8988T (cell line): ENCODE data around the gene IGFLR1.

Source experiments
- DNase-seq: peaks from one replicate; pipeline ENCODE4 v3.0.0; 2011

Gene IGFLR1

DNA sequence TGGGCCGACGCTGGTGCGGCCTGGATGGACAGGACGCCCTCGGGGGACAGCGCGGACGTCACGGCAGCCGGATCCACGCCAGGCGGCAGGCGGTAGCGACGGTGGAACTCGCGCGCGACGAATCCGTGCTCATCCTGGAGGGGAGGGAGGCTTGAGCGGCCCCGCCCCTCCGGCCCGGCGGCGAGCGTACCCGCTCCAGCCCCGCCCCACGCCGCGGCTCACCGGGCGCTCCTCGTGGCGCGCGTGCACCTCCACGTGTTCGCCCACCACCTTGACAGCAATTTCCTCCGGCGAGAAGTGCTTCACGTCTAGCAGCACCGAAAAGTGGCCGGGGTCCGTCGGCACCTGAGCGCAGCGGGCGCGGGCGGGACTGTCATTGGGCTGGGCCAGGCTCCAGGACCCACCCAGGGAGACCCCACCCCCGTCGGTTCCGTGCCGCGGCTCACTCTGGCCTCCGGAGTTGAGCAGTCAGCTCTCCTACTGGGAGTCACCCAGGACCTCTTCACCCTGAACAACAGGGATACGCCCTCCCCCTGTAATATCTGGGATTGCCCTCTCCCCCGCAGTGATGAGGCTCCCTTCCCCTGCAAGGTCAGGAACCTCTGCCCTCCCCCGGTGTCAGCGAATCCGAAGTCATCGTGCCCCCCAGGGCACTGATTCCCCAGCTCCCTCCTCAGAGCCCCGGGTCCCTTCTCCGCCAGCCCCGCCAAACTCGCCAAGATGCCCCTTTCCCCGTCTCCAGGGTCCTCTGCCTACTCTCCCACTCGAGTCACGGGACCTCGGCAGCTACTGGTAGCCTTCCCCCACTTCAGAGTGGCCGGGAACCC lies 13.5 kb upstream of the IGFLR1 start:
- peak; percentile 22 for DNase-seq

DNA sequence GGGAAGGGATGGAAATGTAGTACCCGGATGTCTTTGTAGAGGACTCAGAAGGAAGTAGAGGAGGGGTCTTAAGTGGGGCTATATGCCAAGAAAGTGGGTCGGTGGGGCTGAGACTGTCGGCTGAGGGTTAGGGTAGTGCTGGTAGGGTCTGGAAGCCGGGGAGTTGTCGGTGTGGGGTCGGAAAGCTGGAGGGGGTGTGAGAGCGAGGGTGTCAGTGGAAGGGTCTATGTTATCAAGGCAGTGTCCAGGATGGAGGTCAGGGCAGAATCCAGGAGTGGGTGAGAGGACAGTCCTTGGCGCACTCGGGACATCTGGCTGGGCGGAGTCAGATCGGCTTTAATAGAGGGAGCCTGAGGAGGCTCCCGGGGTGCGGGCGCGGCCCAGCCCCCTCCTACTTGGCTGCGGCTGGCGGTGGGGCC lies 12.9 kb upstream of the IGFLR1 start:
- no peak for DNase-seq

DNA sequence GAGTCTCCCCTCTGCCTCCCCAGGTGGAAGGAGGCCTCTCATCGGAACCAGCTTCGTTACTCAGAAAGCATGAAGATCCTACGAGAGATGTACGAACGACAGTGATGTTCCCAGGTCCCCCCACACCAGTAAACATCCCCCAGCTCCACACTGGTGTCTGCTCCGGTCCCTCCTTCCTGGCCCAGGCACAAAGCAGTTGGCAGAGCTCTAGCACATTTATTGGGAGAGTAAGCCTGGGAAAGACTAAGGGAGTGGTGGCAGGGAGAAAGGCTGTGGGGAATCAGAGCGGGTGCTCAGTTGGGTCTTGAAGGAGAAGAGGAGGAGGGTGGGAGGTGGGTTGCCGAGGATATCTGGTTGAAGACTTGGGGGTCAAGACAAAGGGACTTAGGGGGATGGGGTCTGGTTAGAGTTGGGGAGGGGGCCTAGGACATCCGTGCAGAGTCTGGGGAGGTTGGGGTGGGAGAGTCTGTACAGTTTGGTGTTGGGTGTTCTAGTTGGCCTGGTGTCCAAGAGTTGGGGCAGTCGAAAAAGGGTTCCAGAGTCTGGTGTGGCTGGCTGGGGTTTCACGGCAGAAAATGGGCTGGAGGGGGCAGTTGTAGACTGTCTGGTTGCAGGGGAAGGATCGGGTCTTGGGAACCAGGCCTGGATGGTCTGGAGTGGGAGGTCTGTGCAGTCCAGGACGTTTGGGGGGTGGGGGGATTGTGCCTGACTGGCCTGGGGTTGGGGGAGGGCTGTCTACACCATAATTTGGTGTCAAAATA lies 12.3 kb upstream of the IGFLR1 start:
- peak; percentile 24 for DNase-seq

DNA sequence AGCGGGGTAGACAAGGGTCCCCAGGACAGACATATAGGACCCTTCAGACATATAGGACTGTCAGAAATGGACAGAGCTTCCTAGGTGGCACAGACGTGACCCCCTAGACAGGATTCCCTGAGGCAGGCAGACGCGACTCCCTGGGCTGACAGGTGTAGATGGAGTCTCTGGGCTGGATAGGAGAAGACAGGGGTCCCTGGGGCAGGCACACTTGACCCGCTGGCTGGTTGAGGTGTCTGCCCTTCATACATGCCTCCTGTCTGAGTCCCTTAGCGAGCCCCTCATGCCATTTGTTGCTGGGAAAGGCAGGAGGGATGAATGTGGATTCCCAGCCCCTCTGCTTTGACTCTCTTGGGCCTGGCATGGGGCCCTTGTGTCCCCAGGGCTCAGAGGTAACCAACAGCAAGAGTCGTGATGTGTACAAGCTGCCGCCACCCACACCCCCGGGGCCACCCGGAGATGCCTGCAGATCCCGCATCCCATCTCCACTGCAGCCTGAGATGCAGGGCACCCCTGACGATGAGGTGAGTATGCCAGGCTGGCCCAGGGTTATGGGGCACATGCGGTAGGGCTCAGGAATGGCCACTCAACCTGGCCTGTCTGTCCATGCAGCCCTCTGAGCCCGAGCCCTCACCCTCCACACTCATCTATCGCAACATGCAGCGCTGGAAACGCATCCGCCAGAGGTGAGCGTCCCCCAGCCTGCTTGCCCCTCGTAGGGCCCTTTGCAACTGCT lies 11.6 kb upstream of the IGFLR1 start:
- DNase-seq, result no peak

DNA sequence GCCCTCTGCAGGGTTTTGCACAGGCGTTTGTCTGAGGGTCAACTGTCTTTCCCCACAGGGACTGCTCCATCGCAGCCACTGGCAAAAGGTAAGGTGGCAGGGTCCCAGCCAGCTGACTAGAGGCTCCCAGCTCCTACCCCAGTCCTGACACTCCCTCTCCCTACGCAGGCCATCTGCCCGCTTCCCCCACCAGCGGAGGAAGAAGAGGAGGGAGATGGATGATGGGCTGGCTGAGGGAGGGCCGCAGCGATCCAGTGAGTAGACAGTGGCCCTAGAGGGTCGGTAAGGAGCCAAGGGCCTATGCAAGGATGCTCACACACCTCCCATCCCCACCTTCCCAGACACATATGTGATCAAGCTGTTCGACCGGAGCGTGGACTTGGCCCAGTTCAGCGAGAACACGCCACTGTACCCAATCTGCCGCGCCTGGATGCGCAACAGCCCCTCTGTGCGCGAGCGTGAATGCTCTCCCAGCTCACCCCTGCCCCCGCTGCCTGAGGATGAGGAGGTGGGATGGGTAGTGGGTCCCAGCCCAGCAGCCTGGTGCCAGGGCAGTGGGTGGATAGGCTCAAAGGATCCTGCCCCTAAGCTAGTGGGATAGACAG lies 10.6 kb upstream of the IGFLR1 start:
- DNase-seq, result no peak

DNA sequence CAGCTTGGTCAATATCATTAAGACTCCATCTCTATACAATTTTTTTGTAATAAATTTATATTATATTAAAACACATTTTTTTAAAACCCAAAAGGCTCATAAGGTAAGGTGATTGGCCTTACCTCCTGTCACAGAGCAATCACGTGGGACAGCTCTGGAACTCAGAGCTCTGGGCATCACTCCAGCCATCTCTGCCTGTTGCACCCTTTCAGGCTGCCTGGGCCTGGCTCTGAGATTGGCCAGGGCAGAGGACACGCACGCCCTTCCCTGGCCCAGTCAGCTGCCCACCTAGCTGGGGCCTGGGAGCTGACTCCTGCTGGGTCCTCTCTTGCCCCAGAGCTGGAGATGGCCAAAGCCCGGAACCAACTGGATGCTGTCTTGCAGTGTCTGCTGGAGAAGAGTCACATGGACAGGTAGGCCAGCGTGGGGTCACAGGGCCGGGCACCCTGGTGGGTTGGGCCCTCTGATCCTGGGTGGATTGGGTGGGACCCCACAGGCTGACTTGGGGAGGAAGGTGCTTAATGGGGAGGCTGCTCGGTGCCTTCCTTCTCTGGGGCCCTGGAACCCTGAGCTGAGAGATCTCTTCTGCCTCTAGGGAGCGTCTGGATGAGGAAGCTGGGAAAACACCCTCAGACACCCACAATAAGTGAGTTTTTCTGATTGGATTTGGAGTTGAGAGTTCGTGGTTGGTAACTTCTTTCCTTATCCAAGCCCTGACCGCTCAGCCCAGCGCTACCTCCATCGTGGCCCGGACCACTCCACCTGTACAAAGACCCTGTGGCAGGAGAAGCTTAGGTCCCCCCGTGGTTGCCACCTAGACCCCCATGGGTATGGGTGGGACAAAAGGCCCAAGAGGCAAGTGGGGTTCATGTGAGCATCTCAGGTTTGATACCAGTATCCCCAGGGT lies 9.8 kb upstream of the IGFLR1 start:
- DNase-seq, result no peak

DNA sequence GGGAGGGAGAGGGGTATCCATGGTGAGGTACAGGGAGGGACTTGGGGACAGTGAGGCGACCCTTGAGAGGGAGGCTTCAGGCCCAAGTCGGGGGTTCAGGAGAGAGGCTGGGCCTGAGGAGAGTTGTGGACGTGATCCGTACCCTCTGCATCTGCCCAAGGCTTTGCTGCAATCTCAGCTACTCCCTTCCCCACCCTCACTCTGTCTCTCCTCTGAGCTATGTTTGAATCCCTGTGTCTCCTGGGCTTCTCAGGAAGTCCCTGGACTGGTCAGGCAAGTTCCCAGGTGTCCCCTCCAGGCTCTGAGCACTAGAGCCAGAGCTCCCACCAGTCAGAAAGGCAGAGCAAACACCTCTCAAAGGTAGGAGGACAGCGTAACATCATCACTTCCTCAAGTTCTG lies 7.9 kb upstream of the IGFLR1 start:
- no peak for DNase-seq

DNA sequence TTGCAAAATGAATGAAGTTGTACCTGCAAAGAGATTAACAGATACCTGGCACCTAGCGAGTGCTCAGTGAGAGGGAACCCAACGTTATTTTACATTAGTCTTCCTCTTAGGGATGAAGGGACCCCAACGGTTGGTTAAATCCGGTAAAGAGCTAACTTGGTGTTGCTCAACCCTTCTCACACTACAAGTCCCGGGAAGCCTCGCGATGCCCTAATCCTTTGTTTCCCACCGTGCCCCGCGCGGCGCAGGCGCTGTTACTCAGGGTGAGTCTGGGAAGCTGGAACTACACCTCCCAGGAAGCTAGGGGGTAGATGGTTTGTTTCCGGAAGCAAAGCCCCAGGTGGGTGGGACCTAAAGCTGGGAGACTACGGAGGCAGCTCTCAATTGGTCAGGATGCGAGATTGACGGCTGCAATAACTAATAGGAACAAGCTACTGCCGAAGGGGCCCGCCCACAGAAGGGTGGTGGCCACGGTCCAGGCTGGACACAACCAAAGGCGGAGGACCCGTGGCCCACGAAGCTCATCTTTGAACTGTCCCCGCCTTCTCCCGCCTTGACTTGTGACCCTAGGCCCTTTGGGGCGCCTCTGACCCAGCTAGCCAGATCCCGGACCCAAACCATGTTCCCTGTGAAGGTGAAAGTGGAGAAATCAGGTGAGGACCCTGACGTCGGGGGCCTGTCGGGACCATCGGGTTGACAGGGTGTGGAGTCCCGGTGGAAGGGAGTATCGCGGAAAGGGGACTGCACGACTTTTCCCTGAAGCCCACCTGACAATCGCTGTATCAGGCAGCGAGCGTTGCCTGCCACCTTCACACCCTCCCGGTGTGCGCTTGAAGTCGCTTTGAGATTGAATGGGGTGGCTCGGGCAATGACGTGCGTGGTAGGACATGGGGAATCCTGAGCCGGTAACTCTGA lies 6.1 kb upstream of the IGFLR1 start, which contains the start of gene LIN37:
Gene LIN37, plus strand, starts transcription at position 471 of the 915 bp plus-strand sequence. Its CDS starts 149 bp downstream, at position 620.
- DNase-seq, result peak; percentile 90

DNA sequence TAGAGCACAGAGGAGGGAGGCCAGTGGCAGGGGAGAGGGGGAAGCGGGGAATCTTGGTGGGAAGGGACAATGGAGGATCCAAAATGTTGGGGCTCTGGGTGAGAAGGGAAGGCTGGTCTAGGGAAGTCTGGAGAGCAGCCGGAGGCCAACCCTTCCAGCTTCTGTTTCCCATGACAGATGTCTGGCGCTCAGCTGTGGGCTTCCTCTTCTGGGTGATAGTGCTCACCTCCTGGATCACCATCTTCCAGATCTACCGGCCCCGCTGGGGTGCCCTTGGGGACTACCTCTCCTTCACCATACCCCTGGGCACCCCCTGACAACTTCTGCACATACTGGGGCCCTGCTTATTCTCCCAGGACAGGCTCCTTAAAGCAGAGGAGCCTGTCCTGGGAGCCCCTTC lies 4.3 kb upstream of the IGFLR1 start:
- no peak for DNase-seq

DNA sequence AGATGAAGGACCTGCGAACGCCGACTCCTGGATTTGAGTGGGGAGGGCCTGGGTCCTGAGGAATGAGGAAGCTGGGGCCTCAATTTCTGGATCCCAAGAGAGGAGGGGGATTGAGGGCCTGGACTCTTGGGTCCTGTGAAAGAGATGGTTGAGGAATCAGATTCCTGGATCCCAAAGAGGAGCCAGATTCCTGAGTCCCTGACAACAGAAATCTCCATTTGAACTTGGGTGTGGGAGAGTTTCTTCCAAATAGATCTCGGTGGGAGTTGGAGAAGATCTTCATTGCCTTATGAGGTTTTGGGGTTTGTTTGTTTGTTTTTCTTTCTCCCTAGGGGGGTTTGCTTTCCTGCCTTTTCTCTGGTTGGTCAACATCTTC lies 3.8 kb upstream of the IGFLR1 start:
- no peak for DNase-seq

DNA sequence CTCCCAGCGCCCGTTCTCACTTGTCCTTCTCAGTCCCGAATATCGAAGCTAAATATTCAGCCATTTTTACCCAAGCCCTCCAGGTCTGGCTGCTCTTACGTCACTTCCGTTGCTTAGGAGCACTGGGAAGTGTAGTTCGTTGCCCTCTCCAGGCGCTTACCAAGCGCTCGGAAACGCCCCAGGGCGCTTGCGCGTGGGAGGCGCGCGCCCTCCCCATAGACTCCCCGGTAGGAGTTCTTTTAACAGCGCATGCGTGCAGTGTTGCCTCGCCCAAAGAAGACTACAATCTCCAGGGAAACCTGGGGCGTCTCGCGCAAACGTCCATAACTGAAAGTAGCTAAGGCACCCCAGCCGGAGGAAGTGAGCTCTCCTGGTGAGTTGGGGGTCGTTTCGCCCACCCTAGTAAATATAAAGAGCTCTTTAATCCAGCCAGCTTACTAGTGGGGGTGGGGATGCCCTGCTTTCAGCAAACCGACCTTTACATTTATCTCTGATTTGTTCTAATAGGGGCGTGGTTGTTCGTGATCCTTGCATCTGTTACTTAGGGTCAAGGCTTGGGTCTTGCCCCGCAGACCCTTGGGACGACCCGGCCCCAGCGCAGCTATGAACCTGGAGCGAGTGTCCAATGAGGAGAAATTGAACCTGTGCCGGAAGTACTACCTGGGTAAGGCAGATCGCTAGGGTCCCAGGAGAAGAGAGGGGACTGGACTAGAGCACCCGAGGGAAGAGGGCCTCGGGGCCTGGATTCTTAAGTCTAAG lies 3.3 kb upstream of the IGFLR1 start, which contains the start of the genes PSENEN and U2AF1L4:
Gene PSENEN, plus strand, starts transcription at position 324 of the 759 bp plus-strand sequence. Its CDS starts 280 bp downstream, at position 604.
Gene U2AF1L4, minus strand, starts transcription at position 91 of the 759 bp plus-strand sequence. Its CDS starts 27 bp downstream, at position 64.
- DNase-seq, result peak; percentile 94

DNA sequence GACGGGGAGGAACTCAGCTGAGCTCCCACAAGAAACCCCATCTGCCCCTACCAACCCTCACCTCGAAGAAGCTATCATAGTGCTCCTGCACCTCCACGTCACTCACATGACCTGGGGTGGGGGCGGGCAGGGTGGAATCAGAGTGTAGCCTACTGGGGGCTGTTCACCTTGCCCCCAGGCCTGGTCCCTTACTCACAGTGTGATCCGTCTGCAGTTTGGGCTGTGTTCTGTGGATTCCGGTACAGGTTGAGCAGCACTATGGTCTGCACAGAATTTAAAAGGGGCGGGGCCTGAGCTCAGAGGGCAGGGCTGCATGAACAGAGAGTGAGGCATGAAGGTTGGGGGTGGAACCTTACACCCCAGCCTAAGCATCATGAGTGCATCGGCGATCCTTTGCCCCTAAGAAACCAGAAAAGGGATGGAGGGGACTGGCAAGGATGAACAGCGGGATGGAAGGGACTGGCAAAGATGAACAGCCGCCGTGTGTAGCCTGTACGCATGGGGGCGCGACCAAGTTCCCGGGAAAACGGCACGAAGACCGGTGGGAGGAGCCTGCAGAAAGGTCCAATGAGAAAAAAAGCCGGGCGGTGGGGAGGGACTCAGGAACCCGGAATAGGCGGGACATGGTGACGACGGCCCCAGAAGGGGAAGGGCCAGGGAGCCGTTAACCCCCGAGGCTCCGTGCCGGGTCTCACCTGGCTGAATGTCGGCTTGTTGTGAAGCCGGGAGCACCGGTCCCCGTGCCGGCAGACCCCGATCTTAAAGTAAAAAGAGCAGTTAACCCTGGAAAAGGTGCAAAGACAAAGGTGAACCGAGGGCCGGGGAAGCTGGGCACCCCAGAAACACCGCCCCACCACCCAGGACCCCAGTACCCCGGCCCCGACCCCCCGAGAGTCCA lies 2.4 kb upstream of the IGFLR1 start:
- peak; percentile 81 for DNase-seq

DNA sequence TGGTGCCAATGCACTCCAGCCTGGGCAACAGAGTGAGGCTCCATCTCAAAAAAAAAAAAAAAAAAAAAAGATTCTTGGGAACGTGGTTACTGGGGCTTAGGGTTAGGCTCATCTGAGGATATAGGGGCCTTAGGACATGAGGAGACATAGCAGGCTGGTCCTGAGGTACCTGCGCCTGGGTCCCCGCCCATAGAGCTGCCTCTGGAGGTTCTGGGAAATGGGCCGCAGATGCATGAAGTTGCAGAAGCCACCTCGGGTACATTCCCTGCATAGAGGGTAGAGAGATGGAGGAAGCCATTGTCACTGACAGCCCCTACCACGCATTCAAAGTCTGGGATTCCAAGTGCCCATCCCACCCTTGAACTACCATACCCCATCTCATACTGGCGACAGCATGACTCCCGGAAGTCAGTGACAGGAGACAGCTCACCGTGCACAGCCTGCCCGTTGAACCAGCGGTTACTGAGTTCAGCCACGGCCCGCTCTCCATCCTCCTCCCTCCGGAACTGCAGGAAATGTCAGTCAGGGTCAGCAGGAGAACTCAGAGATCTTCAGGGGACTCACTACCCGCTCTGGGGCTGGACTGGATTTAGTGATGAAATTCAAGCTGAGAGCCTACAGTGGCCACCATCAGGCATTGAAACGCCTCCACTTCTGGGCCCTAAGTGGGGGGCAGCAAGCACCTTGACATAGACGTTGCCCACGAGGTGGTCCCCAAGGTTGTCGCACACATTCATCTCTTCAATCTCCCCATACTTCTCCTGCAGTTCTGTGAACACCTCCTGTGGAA lies 1.6 kb upstream of the IGFLR1 start:
- no peak for DNase-seq

DNA sequence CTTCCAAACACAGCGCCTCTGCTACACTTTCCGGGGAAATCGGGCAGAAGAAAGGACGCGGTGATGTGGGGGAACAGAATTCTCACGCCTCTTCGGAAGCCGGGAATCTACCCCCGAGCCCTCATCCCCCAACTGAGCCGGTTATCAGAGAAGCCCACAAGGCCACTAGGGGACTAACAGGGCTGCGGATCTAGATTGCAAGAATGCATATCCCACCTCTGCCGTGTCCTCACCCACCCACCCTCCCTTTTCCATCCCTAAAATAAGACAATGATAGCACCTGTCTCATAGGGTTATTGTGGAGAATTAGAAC lies 1.1 kb downstream of the IGFLR1 start:
- no peak for DNase-seq

DNA sequence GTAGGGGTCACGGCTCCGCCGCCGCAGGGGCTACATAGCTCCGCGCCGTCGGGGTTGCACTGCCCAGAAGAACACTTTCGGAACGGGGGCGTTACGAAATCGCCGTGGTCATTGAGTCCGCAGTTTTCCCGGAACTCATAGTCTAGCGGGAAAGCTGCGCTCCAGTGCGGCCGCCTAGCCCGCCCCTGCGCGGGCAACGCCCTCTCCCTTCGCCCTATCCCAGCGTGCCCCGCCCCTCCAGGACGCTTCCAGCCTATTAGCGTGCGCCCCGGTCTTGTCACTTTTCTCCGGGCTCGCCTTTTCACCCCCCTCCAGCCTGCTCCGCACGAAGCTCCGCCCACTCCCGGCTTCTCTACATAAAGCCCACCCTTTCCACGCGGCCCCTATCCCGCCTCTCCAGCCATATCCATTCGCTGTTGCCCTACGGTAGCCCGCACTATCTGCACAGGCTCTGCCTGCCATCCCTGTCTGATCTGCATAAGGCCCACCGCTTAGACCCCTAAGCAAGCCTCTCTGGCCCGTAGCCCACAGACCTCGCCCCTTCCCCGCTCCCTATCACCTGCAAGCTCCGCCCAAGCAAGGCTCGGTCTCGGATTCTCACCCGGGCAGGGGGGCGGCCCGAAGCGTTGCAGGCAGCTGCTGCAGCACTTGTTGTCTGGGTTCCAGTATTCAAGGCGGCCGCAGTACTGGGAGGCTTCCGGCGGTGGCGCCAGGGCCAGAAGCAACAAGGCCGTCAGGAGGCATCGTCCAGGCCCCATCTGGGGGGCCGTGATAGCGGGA lies 1.6 kb downstream of the IGFLR1 start:
- DNase-seq, result peak; percentile 100

DNA sequence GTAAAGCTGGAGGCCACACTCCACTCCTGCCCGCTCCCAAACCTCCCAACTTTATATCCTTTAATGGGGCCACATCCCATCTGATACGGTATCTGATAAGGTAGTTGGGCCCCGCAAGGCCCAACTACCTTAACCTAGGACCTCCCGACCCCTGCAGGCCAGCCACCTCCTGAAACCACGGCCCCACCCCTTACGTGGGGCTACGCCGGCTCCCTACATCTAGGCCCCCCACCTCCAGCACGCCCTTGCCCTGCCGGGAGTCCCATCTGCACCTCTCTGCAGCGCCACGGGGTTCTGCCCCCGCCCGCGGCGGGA lies 2.2 kb downstream of the IGFLR1 start:
- DNase-seq, result no peak
